Activated naive CD4-positive, alpha-beta T cell treated with anti-CD3 and anti-CD28 coated beads for 36 hours (primary cell): ENCODE measurements around the gene PPARA. TPM values are rescaled to one million over a fixed set of nuclear protein-coding genes. Genes with fewer than 3 reads are reported as not detected.
"Not testable (repeated sequence)": the region's sequence is repeated elsewhere in the genome, so short reads cannot be mapped to it uniquely, and the experiment has no call there.

Experiments
- CTCF ChIA-PET: fragments of 350-600 bp; sonication (Branson Sonifier 250); formaldehyde crosslinking; loops from one replicate; lab custom pipeline; 2021; ENCODE audit warnings: antibody characterized with exemption; lab: Charles Lee
- DNase-seq: peaks from one replicate; pipeline ENCODE4 v3.0.0-alpha.2; 2020
- H3K27ac Mint-ChIP-seq: one replicate; pipeline ENCODE4 v1.8.0; 2021; ENCODE audit warnings: mild to moderate bottlenecking, mixed read lengths
- H3K27me3 Mint-ChIP-seq: one replicate; pipeline ENCODE4 v1.8.0; 2021; ENCODE audit warnings: low read depth, mixed read lengths
- H3K36me3 Mint-ChIP-seq: one replicate; pipeline ENCODE4 v1.8.0; 2021; ENCODE audit warnings: low read depth, mixed read lengths
- H3K4me1 Mint-ChIP-seq: one replicate; pipeline ENCODE4 v1.8.0; 2021; ENCODE audit warnings: low read depth, mixed read lengths
- H3K4me3 Mint-ChIP-seq: one replicate; pipeline ENCODE4 v1.8.0; 2021; ENCODE audit warnings: mild to moderate bottlenecking, moderate library complexity, mixed read lengths
- H3K9me3 Mint-ChIP-seq: one replicate; pipeline ENCODE4 v1.8.0; 2021; ENCODE audit warnings: mixed read lengths
- intact Hi-C: fragments of 100-400 bp; cut with micrococcal nuclease; formaldehyde crosslinking; loops from one replicate; pipeline ENCODE4 v1.15.1; 2023
- total RNA-seq, 2 experiments: library from RNA; stranded (reverse); gene quantifications; one replicate each; pipeline ENCODE4 v1.2.3, GENCODE V29; 2021

Gene PPARA
- total RNA-seq, 2 experiments from 2014 or later: 4.9 to 6.5 TPM

GRCh38 chr22:46260038-46260437 is 109.7 kb downstream of the PPARA start:
- H3K4me3 Mint-ChIP-seq: no peak overlapping the region
- intact Hi-C loops: no loop called here
- CTCF ChIA-PET: interaction anchor here (0.6 kb wide), 1 partner anchor 11 kb away, joined by 7 read pairs; no protein-coding TSS in a partner anchor
- H3K27ac Mint-ChIP-seq: no peak overlapping the region
- H3K9me3 Mint-ChIP-seq: peaks cover 6% of the 10 kb centered on the region
- no peaks in the 10 kb centered on the region for H3K4me1 Mint-ChIP-seq
- DNase-seq: no peak
- H3K36me3 Mint-ChIP-seq: no peaks in the 10 kb centered on the region
- peaks cover 54% of the 10 kb centered on the region for H3K27me3 Mint-ChIP-seq

- intact Hi-C loops: no loop called here
- H3K27ac Mint-ChIP-seq: no peak overlapping the region
- peaks cover 4% of the 10 kb centered on the region for H3K4me1 Mint-ChIP-seq
- H3K36me3 Mint-ChIP-seq: no peaks in the 10 kb centered on the region
- peak; percentile 49 for DNase-seq
- no peak overlapping the region for H3K4me3 Mint-ChIP-seq
- CTCF ChIA-PET: no interaction called here
- H3K9me3 Mint-ChIP-seq: peaks cover 6% of the 10 kb centered on the region
- H3K27me3 Mint-ChIP-seq: peaks cover 69% of the 10 kb centered on the region
Measured at GRCh38 chr22:46262449-46263215, 112.3 kb downstream of the PPARA start.

- peaks cover 65% of the 10 kb centered on the region for H3K27me3 Mint-ChIP-seq
- peaks cover 5% of the 10 kb centered on the region for H3K4me1 Mint-ChIP-seq
- peaks cover 4% of the 10 kb centered on the region for H3K9me3 Mint-ChIP-seq
- no peak for DNase-seq
- intact Hi-C loops: no loop called here
- no peaks in the 10 kb centered on the region for H3K36me3 Mint-ChIP-seq
- H3K27ac Mint-ChIP-seq: no peak within 1 kb of the TSS
- CTCF ChIA-PET: no interaction called here
- H3K4me3 Mint-ChIP-seq: no peak within 1 kb of the TSS
Measured at GRCh38 chr22:46263216-46263590, 112.9 kb downstream of the PPARA start, which contains the start of gene PKDREJ. PKDREJ (minus strand) TSS chr22:46263343; CDS start chr22:46263322, 21 bp downstream.

- DNase-seq, CTCF ChIA-PET, H3K27ac Mint-ChIP-seq, H3K9me3 Mint-ChIP-seq, H3K4me1 Mint-ChIP-seq, H3K36me3 Mint-ChIP-seq, intact Hi-C loops, H3K4me3 Mint-ChIP-seq: not testable (repeated sequence)
- H3K27me3 Mint-ChIP-seq: peaks cover 61% of the 10 kb centered on the region
Measured at GRCh38 chr22:46264520-46264919, 114.2 kb downstream of the PPARA start.

- H3K27me3 Mint-ChIP-seq: peaks cover 52% of the 10 kb centered on the region
- H3K4me1 Mint-ChIP-seq, H3K36me3 Mint-ChIP-seq, H3K4me3 Mint-ChIP-seq, H3K9me3 Mint-ChIP-seq, H3K27ac Mint-ChIP-seq, DNase-seq: not testable (repeated sequence)
- intact Hi-C loops: loop anchor here (2.0 kb wide), 1 partner anchor 13 kb away; no protein-coding TSS in a partner anchor
- CTCF ChIA-PET: interaction anchor here (0.9 kb wide), 1 partner anchor 30 kb away, joined by 3 read pairs; no protein-coding TSS in a partner anchor
Measured at GRCh38 chr22:46265627-46266026, 115.3 kb downstream of the PPARA start.

- H3K36me3 Mint-ChIP-seq: no peaks in the 10 kb centered on the region
- H3K4me1 Mint-ChIP-seq: peaks cover 8% of the 10 kb centered on the region
- H3K27ac Mint-ChIP-seq: no peak within 1 kb of the TSS
- H3K9me3 Mint-ChIP-seq: peaks cover 4% of the 10 kb centered on the region
- intact Hi-C loops: loop anchor here (2.0 kb wide), 1 partner anchor 15 kb away; no protein-coding TSS in a partner anchor
- H3K27me3 Mint-ChIP-seq: peaks cover 32% of the 10 kb centered on the region
- peak within 1 kb of the TSS; percentile 85 for H3K4me3 Mint-ChIP-seq
- CTCF ChIA-PET: no interaction called here
- peak; percentile 42 for DNase-seq
Measured at GRCh38 chr22:46267431-46268279, 117.3 kb downstream of the PPARA start, which contains the start of gene TTC38. TTC38 (plus strand) TSS chr22:46268008; CDS start chr22:46268040, 32 bp downstream.

- DNase-seq: no peak
- no peak overlapping the region for H3K27ac Mint-ChIP-seq
- peaks cover 3% of the 10 kb centered on the region for H3K9me3 Mint-ChIP-seq
- CTCF ChIA-PET: no interaction called here
- peaks cover 8% of the 10 kb centered on the region for H3K4me1 Mint-ChIP-seq
- H3K4me3 Mint-ChIP-seq: no peak overlapping the region
- intact Hi-C loops: no loop called here
- peaks cover 18% of the 10 kb centered on the region for H3K27me3 Mint-ChIP-seq
- no peaks in the 10 kb centered on the region for H3K36me3 Mint-ChIP-seq
Measured at GRCh38 chr22:46269564-46269963, 119.2 kb downstream of the PPARA start.

GRCh38 chr22:46272196-46272595 is 121.9 kb downstream of the PPARA start:
- Mint-ChIP-seq H3K9me3 (no peaks in the 10 kb centered on the region), H3K4me1 (peaks cover 8% of the 10 kb centered on the region), H3K27me3 (peaks cover 5% of the 10 kb centered on the region), H3K4me3 (no peak overlapping the region), H3K27ac (no peak overlapping the region), H3K36me3 (peaks cover 4% of the 10 kb centered on the region)
- no peak for DNase-seq
- intact Hi-C loops: no loop called here
- CTCF ChIA-PET: no interaction called here

GRCh38 chr22:46272762-46273431 is 122.6 kb downstream of the PPARA start:
- no peaks in the 10 kb centered on the region for H3K9me3 Mint-ChIP-seq
- H3K4me1 Mint-ChIP-seq: peaks cover 3% of the 10 kb centered on the region
- H3K27me3 Mint-ChIP-seq: no peaks in the 10 kb centered on the region
- DNase-seq: no peak
- CTCF ChIA-PET: no interaction called here
- intact Hi-C loops: no loop called here
- H3K4me3 Mint-ChIP-seq: no peak overlapping the region
- no peak overlapping the region for H3K27ac Mint-ChIP-seq
- peaks cover 4% of the 10 kb centered on the region for H3K36me3 Mint-ChIP-seq

GRCh38 chr22:46273432-46274148 is 123.3 kb downstream of the PPARA start:
- Mint-ChIP-seq H3K4me1 (no peaks in the 10 kb centered on the region), H3K4me3 (no peak overlapping the region), H3K27me3 (no peaks in the 10 kb centered on the region), H3K27ac (no peak overlapping the region), H3K9me3 (no peaks in the 10 kb centered on the region), H3K36me3 (peaks cover 4% of the 10 kb centered on the region)
- intact Hi-C loops: no loop called here
- DNase-seq: no peak
- CTCF ChIA-PET: no interaction called here

GRCh38 chr22:46274381-46274780 is 124.1 kb downstream of the PPARA start:
- intact Hi-C loops: no loop called here
- DNase-seq: no peak
- no peaks in the 10 kb centered on the region for H3K9me3 Mint-ChIP-seq
- CTCF ChIA-PET: no interaction called here
- peaks cover 4% of the 10 kb centered on the region for H3K36me3 Mint-ChIP-seq
- no peak overlapping the region for H3K4me3 Mint-ChIP-seq
- H3K27me3 Mint-ChIP-seq: no peaks in the 10 kb centered on the region
- no peak overlapping the region for H3K27ac Mint-ChIP-seq
- no peaks in the 10 kb centered on the region for H3K4me1 Mint-ChIP-seq
